HG02885 (cell line): Measurements from ENCODE around the gene ARHGAP33.
A peak's percentile ranks its signal among the peaks of the same experiment; 100 is the strongest.

Experiments used
- ATAC-seq: cut with Tn5 transposase; IDR thresholded peaks from one replicate; pipeline ENCODE4 v1.9.1; 2021; ENCODE audit warnings: mild to moderate bottlenecking; ENCODE audit not compliant: unreplicated experiment, poor library complexity

Gene ARHGAP33

DNA sequence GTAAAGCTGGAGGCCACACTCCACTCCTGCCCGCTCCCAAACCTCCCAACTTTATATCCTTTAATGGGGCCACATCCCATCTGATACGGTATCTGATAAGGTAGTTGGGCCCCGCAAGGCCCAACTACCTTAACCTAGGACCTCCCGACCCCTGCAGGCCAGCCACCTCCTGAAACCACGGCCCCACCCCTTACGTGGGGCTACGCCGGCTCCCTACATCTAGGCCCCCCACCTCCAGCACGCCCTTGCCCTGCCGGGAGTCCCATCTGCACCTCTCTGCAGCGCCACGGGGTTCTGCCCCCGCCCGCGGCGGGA lies 35.3 kb upstream of the ARHGAP33 start:
- ATAC-seq, result peak; percentile 14

DNA sequence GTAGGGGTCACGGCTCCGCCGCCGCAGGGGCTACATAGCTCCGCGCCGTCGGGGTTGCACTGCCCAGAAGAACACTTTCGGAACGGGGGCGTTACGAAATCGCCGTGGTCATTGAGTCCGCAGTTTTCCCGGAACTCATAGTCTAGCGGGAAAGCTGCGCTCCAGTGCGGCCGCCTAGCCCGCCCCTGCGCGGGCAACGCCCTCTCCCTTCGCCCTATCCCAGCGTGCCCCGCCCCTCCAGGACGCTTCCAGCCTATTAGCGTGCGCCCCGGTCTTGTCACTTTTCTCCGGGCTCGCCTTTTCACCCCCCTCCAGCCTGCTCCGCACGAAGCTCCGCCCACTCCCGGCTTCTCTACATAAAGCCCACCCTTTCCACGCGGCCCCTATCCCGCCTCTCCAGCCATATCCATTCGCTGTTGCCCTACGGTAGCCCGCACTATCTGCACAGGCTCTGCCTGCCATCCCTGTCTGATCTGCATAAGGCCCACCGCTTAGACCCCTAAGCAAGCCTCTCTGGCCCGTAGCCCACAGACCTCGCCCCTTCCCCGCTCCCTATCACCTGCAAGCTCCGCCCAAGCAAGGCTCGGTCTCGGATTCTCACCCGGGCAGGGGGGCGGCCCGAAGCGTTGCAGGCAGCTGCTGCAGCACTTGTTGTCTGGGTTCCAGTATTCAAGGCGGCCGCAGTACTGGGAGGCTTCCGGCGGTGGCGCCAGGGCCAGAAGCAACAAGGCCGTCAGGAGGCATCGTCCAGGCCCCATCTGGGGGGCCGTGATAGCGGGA lies 34.8 kb upstream of the ARHGAP33 start:
- ATAC-seq, result peak; percentile 62

DNA sequence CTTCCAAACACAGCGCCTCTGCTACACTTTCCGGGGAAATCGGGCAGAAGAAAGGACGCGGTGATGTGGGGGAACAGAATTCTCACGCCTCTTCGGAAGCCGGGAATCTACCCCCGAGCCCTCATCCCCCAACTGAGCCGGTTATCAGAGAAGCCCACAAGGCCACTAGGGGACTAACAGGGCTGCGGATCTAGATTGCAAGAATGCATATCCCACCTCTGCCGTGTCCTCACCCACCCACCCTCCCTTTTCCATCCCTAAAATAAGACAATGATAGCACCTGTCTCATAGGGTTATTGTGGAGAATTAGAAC lies 34.2 kb upstream of the ARHGAP33 start:
- no peak for ATAC-seq

DNA sequence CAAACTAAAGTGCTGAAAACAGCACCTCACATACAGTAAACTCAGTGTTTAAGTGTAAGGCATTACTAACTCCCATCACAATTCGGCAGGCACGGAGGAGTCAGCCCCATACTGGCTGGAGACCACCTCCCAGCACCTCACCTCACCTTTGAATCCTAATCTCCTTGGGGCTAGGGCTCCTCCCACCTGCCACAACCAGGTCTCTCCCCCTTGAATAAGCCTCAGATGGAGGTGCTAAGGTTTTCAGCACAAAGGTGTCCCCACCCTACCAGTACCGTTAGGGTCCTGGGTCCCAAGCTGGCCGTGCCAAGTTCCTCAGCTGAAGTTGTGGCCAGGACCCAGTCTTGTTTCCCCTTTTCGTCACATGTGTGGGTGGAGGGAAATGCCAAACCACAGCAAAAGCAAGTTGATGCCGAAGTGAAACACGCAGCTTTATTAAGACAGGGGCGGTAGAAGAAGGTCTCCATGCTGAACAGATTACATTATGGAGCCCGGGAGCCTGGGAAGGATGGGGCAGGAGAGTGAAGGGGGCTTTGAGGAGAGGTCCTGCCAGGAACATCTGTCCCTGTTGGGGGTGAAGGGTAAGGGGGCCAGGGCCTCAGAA lies 33.1 kb upstream of the ARHGAP33 start, which contains the start of gene IGFLR1:
Gene IGFLR1, minus strand, starts transcription at position 332 of the 604 bp plus-strand sequence. CDS start 1,272 bp downstream, outside the sequence.
- no peak for ATAC-seq

DNA sequence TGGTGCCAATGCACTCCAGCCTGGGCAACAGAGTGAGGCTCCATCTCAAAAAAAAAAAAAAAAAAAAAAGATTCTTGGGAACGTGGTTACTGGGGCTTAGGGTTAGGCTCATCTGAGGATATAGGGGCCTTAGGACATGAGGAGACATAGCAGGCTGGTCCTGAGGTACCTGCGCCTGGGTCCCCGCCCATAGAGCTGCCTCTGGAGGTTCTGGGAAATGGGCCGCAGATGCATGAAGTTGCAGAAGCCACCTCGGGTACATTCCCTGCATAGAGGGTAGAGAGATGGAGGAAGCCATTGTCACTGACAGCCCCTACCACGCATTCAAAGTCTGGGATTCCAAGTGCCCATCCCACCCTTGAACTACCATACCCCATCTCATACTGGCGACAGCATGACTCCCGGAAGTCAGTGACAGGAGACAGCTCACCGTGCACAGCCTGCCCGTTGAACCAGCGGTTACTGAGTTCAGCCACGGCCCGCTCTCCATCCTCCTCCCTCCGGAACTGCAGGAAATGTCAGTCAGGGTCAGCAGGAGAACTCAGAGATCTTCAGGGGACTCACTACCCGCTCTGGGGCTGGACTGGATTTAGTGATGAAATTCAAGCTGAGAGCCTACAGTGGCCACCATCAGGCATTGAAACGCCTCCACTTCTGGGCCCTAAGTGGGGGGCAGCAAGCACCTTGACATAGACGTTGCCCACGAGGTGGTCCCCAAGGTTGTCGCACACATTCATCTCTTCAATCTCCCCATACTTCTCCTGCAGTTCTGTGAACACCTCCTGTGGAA lies 31.5 kb upstream of the ARHGAP33 start:
- no peak for ATAC-seq

DNA sequence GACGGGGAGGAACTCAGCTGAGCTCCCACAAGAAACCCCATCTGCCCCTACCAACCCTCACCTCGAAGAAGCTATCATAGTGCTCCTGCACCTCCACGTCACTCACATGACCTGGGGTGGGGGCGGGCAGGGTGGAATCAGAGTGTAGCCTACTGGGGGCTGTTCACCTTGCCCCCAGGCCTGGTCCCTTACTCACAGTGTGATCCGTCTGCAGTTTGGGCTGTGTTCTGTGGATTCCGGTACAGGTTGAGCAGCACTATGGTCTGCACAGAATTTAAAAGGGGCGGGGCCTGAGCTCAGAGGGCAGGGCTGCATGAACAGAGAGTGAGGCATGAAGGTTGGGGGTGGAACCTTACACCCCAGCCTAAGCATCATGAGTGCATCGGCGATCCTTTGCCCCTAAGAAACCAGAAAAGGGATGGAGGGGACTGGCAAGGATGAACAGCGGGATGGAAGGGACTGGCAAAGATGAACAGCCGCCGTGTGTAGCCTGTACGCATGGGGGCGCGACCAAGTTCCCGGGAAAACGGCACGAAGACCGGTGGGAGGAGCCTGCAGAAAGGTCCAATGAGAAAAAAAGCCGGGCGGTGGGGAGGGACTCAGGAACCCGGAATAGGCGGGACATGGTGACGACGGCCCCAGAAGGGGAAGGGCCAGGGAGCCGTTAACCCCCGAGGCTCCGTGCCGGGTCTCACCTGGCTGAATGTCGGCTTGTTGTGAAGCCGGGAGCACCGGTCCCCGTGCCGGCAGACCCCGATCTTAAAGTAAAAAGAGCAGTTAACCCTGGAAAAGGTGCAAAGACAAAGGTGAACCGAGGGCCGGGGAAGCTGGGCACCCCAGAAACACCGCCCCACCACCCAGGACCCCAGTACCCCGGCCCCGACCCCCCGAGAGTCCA lies 30.7 kb upstream of the ARHGAP33 start:
- peak; percentile 40 for ATAC-seq

DNA sequence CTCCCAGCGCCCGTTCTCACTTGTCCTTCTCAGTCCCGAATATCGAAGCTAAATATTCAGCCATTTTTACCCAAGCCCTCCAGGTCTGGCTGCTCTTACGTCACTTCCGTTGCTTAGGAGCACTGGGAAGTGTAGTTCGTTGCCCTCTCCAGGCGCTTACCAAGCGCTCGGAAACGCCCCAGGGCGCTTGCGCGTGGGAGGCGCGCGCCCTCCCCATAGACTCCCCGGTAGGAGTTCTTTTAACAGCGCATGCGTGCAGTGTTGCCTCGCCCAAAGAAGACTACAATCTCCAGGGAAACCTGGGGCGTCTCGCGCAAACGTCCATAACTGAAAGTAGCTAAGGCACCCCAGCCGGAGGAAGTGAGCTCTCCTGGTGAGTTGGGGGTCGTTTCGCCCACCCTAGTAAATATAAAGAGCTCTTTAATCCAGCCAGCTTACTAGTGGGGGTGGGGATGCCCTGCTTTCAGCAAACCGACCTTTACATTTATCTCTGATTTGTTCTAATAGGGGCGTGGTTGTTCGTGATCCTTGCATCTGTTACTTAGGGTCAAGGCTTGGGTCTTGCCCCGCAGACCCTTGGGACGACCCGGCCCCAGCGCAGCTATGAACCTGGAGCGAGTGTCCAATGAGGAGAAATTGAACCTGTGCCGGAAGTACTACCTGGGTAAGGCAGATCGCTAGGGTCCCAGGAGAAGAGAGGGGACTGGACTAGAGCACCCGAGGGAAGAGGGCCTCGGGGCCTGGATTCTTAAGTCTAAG lies 29.9 kb upstream of the ARHGAP33 start, which contains the start of the genes PSENEN and U2AF1L4:
Gene PSENEN, plus strand, starts transcription at position 324 of the 759 bp plus-strand sequence. Its CDS starts 280 bp downstream, at position 604.
Gene U2AF1L4, minus strand, starts transcription at position 91 of the 759 bp plus-strand sequence. Its CDS starts 27 bp downstream, at position 64.
- ATAC-seq, result peak; percentile 50

DNA sequence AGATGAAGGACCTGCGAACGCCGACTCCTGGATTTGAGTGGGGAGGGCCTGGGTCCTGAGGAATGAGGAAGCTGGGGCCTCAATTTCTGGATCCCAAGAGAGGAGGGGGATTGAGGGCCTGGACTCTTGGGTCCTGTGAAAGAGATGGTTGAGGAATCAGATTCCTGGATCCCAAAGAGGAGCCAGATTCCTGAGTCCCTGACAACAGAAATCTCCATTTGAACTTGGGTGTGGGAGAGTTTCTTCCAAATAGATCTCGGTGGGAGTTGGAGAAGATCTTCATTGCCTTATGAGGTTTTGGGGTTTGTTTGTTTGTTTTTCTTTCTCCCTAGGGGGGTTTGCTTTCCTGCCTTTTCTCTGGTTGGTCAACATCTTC lies 29.3 kb upstream of the ARHGAP33 start:
- no peak for ATAC-seq

DNA sequence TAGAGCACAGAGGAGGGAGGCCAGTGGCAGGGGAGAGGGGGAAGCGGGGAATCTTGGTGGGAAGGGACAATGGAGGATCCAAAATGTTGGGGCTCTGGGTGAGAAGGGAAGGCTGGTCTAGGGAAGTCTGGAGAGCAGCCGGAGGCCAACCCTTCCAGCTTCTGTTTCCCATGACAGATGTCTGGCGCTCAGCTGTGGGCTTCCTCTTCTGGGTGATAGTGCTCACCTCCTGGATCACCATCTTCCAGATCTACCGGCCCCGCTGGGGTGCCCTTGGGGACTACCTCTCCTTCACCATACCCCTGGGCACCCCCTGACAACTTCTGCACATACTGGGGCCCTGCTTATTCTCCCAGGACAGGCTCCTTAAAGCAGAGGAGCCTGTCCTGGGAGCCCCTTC lies 28.8 kb upstream of the ARHGAP33 start:
- no peak for ATAC-seq

DNA sequence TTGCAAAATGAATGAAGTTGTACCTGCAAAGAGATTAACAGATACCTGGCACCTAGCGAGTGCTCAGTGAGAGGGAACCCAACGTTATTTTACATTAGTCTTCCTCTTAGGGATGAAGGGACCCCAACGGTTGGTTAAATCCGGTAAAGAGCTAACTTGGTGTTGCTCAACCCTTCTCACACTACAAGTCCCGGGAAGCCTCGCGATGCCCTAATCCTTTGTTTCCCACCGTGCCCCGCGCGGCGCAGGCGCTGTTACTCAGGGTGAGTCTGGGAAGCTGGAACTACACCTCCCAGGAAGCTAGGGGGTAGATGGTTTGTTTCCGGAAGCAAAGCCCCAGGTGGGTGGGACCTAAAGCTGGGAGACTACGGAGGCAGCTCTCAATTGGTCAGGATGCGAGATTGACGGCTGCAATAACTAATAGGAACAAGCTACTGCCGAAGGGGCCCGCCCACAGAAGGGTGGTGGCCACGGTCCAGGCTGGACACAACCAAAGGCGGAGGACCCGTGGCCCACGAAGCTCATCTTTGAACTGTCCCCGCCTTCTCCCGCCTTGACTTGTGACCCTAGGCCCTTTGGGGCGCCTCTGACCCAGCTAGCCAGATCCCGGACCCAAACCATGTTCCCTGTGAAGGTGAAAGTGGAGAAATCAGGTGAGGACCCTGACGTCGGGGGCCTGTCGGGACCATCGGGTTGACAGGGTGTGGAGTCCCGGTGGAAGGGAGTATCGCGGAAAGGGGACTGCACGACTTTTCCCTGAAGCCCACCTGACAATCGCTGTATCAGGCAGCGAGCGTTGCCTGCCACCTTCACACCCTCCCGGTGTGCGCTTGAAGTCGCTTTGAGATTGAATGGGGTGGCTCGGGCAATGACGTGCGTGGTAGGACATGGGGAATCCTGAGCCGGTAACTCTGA lies 27.0 kb upstream of the ARHGAP33 start, which contains the start of gene LIN37:
Gene LIN37, plus strand, starts transcription at position 471 of the 915 bp plus-strand sequence. Its CDS starts 149 bp downstream, at position 620.
- peak; percentile 81 for ATAC-seq

DNA sequence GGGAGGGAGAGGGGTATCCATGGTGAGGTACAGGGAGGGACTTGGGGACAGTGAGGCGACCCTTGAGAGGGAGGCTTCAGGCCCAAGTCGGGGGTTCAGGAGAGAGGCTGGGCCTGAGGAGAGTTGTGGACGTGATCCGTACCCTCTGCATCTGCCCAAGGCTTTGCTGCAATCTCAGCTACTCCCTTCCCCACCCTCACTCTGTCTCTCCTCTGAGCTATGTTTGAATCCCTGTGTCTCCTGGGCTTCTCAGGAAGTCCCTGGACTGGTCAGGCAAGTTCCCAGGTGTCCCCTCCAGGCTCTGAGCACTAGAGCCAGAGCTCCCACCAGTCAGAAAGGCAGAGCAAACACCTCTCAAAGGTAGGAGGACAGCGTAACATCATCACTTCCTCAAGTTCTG lies 25.2 kb upstream of the ARHGAP33 start:
- ATAC-seq, result no peak

DNA sequence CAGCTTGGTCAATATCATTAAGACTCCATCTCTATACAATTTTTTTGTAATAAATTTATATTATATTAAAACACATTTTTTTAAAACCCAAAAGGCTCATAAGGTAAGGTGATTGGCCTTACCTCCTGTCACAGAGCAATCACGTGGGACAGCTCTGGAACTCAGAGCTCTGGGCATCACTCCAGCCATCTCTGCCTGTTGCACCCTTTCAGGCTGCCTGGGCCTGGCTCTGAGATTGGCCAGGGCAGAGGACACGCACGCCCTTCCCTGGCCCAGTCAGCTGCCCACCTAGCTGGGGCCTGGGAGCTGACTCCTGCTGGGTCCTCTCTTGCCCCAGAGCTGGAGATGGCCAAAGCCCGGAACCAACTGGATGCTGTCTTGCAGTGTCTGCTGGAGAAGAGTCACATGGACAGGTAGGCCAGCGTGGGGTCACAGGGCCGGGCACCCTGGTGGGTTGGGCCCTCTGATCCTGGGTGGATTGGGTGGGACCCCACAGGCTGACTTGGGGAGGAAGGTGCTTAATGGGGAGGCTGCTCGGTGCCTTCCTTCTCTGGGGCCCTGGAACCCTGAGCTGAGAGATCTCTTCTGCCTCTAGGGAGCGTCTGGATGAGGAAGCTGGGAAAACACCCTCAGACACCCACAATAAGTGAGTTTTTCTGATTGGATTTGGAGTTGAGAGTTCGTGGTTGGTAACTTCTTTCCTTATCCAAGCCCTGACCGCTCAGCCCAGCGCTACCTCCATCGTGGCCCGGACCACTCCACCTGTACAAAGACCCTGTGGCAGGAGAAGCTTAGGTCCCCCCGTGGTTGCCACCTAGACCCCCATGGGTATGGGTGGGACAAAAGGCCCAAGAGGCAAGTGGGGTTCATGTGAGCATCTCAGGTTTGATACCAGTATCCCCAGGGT lies 23.3 kb upstream of the ARHGAP33 start:
- no peak for ATAC-seq

DNA sequence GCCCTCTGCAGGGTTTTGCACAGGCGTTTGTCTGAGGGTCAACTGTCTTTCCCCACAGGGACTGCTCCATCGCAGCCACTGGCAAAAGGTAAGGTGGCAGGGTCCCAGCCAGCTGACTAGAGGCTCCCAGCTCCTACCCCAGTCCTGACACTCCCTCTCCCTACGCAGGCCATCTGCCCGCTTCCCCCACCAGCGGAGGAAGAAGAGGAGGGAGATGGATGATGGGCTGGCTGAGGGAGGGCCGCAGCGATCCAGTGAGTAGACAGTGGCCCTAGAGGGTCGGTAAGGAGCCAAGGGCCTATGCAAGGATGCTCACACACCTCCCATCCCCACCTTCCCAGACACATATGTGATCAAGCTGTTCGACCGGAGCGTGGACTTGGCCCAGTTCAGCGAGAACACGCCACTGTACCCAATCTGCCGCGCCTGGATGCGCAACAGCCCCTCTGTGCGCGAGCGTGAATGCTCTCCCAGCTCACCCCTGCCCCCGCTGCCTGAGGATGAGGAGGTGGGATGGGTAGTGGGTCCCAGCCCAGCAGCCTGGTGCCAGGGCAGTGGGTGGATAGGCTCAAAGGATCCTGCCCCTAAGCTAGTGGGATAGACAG lies 22.5 kb upstream of the ARHGAP33 start:
- no peak for ATAC-seq

DNA sequence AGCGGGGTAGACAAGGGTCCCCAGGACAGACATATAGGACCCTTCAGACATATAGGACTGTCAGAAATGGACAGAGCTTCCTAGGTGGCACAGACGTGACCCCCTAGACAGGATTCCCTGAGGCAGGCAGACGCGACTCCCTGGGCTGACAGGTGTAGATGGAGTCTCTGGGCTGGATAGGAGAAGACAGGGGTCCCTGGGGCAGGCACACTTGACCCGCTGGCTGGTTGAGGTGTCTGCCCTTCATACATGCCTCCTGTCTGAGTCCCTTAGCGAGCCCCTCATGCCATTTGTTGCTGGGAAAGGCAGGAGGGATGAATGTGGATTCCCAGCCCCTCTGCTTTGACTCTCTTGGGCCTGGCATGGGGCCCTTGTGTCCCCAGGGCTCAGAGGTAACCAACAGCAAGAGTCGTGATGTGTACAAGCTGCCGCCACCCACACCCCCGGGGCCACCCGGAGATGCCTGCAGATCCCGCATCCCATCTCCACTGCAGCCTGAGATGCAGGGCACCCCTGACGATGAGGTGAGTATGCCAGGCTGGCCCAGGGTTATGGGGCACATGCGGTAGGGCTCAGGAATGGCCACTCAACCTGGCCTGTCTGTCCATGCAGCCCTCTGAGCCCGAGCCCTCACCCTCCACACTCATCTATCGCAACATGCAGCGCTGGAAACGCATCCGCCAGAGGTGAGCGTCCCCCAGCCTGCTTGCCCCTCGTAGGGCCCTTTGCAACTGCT lies 21.6 kb upstream of the ARHGAP33 start:
- ATAC-seq, result no peak

DNA sequence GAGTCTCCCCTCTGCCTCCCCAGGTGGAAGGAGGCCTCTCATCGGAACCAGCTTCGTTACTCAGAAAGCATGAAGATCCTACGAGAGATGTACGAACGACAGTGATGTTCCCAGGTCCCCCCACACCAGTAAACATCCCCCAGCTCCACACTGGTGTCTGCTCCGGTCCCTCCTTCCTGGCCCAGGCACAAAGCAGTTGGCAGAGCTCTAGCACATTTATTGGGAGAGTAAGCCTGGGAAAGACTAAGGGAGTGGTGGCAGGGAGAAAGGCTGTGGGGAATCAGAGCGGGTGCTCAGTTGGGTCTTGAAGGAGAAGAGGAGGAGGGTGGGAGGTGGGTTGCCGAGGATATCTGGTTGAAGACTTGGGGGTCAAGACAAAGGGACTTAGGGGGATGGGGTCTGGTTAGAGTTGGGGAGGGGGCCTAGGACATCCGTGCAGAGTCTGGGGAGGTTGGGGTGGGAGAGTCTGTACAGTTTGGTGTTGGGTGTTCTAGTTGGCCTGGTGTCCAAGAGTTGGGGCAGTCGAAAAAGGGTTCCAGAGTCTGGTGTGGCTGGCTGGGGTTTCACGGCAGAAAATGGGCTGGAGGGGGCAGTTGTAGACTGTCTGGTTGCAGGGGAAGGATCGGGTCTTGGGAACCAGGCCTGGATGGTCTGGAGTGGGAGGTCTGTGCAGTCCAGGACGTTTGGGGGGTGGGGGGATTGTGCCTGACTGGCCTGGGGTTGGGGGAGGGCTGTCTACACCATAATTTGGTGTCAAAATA lies 20.8 kb upstream of the ARHGAP33 start:
- ATAC-seq, result no peak

DNA sequence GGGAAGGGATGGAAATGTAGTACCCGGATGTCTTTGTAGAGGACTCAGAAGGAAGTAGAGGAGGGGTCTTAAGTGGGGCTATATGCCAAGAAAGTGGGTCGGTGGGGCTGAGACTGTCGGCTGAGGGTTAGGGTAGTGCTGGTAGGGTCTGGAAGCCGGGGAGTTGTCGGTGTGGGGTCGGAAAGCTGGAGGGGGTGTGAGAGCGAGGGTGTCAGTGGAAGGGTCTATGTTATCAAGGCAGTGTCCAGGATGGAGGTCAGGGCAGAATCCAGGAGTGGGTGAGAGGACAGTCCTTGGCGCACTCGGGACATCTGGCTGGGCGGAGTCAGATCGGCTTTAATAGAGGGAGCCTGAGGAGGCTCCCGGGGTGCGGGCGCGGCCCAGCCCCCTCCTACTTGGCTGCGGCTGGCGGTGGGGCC lies 20.2 kb upstream of the ARHGAP33 start:
- no peak for ATAC-seq
